K562 (cell line): Measurements from ENCODE around the gene HLA-DMB. TPM values are rescaled to one million over a fixed set of nuclear protein-coding genes. Genes with fewer than 3 reads are reported as not detected.
A peak's percentile ranks its signal among the peaks of the same experiment; 100 is the strongest.

Experiments used
- ATAC-seq: fragments of 200-7000 bp; cut with Tn5 transposase; 3 replicates; pipeline ENCODE4 v1.9.1; 2020; ENCODE audit warnings: moderate library complexity
- BruUV-seq: library from RNA; stranded (reverse); fragments of 400-500 nt; replicated peaks from 2 replicates; lab custom pipeline; 2021; lab: Mats Ljungman, UMichigan
- CTCF ChIA-PET: fragments of 300-600 bp; formaldehyde crosslinking; extraction: SDS; loops from one replicate; lab custom pipeline; 2021; ENCODE audit warnings: low intra/inter-chr PET ratio; lab: Yijun Ruan, JAX
- POLR2A ChIA-PET: fragments of 300-600, 350-650 bp; sonication (Branson Sonifier 250); formaldehyde crosslinking; extraction: SDS; loops from one replicate; lab custom pipeline; 2021; ENCODE audit warnings: antibody characterized with exemption, inconsistent platforms; lab: Yijun Ruan, JAX
- DNase-seq, 4 experiments: peaks; one replicate each; pipeline versions ENCODE4 v3.0.0 to v3.0.0-alpha.2; 2011 to 2018; ENCODE audit warnings: low spot score in 3 of 4, mixed read lengths in 3 of 4; ENCODE audit errors: extremely low read depth in 1 of 4
- FAIRE-seq: peaks from 2 replicates; lab custom pipeline; 2011; peaks lifted over from hg19 to GRCh38; lab: Jason Lieb, UNC
- H2AFZ ChIP-seq: 2 replicates; pipeline ENCODE4 v1.6.0; 2011; ENCODE audit warnings: low read depth, low read length, control low read depth, inconsistent platforms
- H3K27ac ChIP-seq: fragments of 200-600 bp; 3 replicates; pipeline ENCODE4 v1.8.0; 2011; ENCODE audit warnings: low read depth, mild to moderate bottlenecking, control low read depth, inconsistent platforms, low read length, moderate library complexity, mixed read lengths; ENCODE audit errors: extremely low read depth
- H3K27me3 ChIP-seq, 2 experiments: fragments of 300-600 bp in 1 of 2; 2 replicates in 1 of 2; 3 replicates in 1 of 2; pipeline versions ENCODE4 v1.6.0 to v1.8.0; 2011; ENCODE audit warnings: inconsistent platforms in 2 of 2, low read length in 2 of 2, mild to moderate bottlenecking in 1 of 2, mixed read lengths in 1 of 2, moderate library complexity in 1 of 2; ENCODE audit not compliant: control insufficient read depth in 2 of 2, insufficient read depth in 2 of 2
- H3K36me3 ChIP-seq: fragments of 300-600 bp; 3 replicates; pipeline ENCODE4 v1.8.0; 2011; ENCODE audit warnings: mild to moderate bottlenecking, low read length, inconsistent platforms; ENCODE audit not compliant: control insufficient read depth, insufficient read depth
- H3K4me1 ChIP-seq, 2 experiments: fragments of 200-600 bp in 1 of 2; replicated peaks in 1 of 2; 2 replicates in 1 of 2; 3 replicates in 1 of 2; pipeline versions ENCODE4 v1.5.1 to v1.8.0; 2011; ENCODE audit warnings: inconsistent platforms in 2 of 2, low read length in 2 of 2, mild to moderate bottlenecking in 1 of 2, mixed read lengths in 1 of 2, moderate library complexity in 1 of 2; ENCODE audit not compliant: control insufficient read depth in 2 of 2, insufficient read depth in 2 of 2
- H3K4me2 ChIP-seq: 2 replicates; pipeline ENCODE4 v1.6.1; 2011; ENCODE audit warnings: low read length, control low read depth, inconsistent platforms, mixed read lengths; ENCODE audit not compliant: insufficient read depth
- H3K4me3 ChIP-seq: fragments of 200-600 bp; sonication (generic), shearing (Covaris generic); 2 replicates; pipeline ENCODE4 v1.5.1; 2016; ENCODE audit warnings: control low read depth, inconsistent platforms
- H3K79me2 ChIP-seq: fragments of 200-600 bp; 3 replicates; pipeline ENCODE4 v1.8.0; 2011; ENCODE audit warnings: low read length, inconsistent platforms; ENCODE audit not compliant: control insufficient read depth, insufficient read depth
- H3K9ac ChIP-seq, 2 experiments: 2 replicates each; pipeline versions ENCODE4 v1.6.0 to v1.6.1; 2011; ENCODE audit warnings: low read depth in 2 of 2, low read length in 2 of 2, control low read depth in 1 of 2, inconsistent platforms in 1 of 2, mild to moderate bottlenecking in 1 of 2, mixed read lengths in 1 of 2; ENCODE audit not compliant: insufficient read depth in 1 of 2
- H3K9me1 ChIP-seq: one replicate; pipeline ENCODE4 v1.6.0; 2011; ENCODE audit warnings: inconsistent platforms, mild to moderate bottlenecking, low read length, moderate library complexity; ENCODE audit not compliant: control insufficient read depth, insufficient read depth
- H3K9me3 ChIP-seq: replicated peaks from 2 replicates; pipeline ENCODE4 v1.5.1; 2011; ENCODE audit warnings: low read depth, low read length, inconsistent platforms; ENCODE audit not compliant: control insufficient read depth, insufficient read depth
- H4K20me1 ChIP-seq: replicated peaks from 2 replicates; pipeline ENCODE4 v1.6.1; 2011; ENCODE audit warnings: low read length, inconsistent platforms, mixed read lengths; ENCODE audit not compliant: control insufficient read depth, insufficient read depth
- CTBP1 ChIP-seq: fragments of 450-650 bp; IDR thresholded peaks from 2 replicates; pipeline ENCODE4 v1.6.1; 2016; ENCODE audit warnings: borderline replicate concordance
- E2F3 ChIP-seq: fragments of 250-450 bp; sonication (Bioruptor Pico); IDR thresholded peaks from 2 replicates; pipeline ENCODE4 v1.4.0; 2020; ENCODE audit warnings: mild to moderate bottlenecking
- HDAC2 ChIP-seq: fragments of 450-650 bp; IDR thresholded peaks from 2 replicates; pipeline ENCODE4 v1.6.1; 2016; ENCODE audit warnings: mild to moderate bottlenecking
- KLF10 ChIP-seq: fragments of 250-450 bp; sonication (Bioruptor Pico); IDR thresholded peaks from 2 replicates; pipeline ENCODE4 v1.6.1; 2021; ENCODE audit warnings: matching md5 sums
- RBFOX2 ChIP-seq: fragments of 200-400 bp; formaldehyde crosslinking; IDR thresholded peaks from 2 replicates; pipeline ENCODE4 v1.6.1; 2017; ENCODE audit warnings: low read depth, mild to moderate bottlenecking, low read length, moderate library complexity
- SAP30 ChIP-seq: fragments of 200-600 bp; sonication (generic); IDR thresholded peaks from 2 replicates; pipeline ENCODE4 v1.6.1; 2012; ENCODE audit warnings: borderline replicate concordance, low read depth, mild to moderate bottlenecking, moderate library complexity, low read length, control low read depth, inconsistent platforms; ENCODE audit not compliant: insufficient read depth, poor library complexity, severe bottlenecking
- SFPQ ChIP-seq: fragments of 200-400 bp; formaldehyde crosslinking; IDR thresholded peaks from 2 replicates; pipeline ENCODE4 v1.6.1; 2017; ENCODE audit warnings: mild to moderate bottlenecking, low read depth, low read length, moderate library complexity
- SIN3A ChIP-seq, 2 experiments: fragments of 150-350 bp in 1 of 2; IDR thresholded peaks; 2 replicates each; pipeline ENCODE4 v1.6.1; 2011 to 2016; ENCODE audit warnings: borderline replicate concordance in 2 of 2, low read depth in 2 of 2, low read length in 2 of 2, mild to moderate bottlenecking in 2 of 2, moderate library complexity in 2 of 2; ENCODE audit not compliant: control insufficient read depth in 1 of 2
- SREBF1 ChIP-seq: fragments of 150-350 bp; IDR thresholded peaks from 2 replicates; pipeline ENCODE4 v1.6.1; 2014; ENCODE audit warnings: antibody characterized with exemption, low read depth, low read length, borderline replicate concordance
- THRA ChIP-seq: fragments of 450-650 bp; IDR thresholded peaks from 2 replicates; pipeline ENCODE4 v1.6.1; 2017; ENCODE audit warnings: mild to moderate bottlenecking, moderate library complexity
- TRIM28 ChIP-seq: fragments of 450-650 bp; IDR thresholded peaks from 2 replicates; pipeline ENCODE4 v1.6.1; 2017
- ZNF174 ChIP-seq: fragments of 250-450 bp; sonication (Bioruptor Pico); IDR thresholded peaks from 2 replicates; pipeline ENCODE4 v1.4.0; 2020; ENCODE audit warnings: mild to moderate bottlenecking
- ZNF316 ChIP-seq: fragments of 450-650 bp; IDR thresholded peaks from 2 replicates; pipeline ENCODE4 v1.6.1; 2016
- ZNF507 ChIP-seq: conservative IDR thresholded peaks from 2 replicates; pipeline ENCODE4 v1.6.1; 2017; ENCODE audit warnings: missing genetic modification characterization, missing compliant biosample characterization
- ZNF511 ChIP-seq: sonication (generic); formaldehyde crosslinking; IDR thresholded peaks from 2 replicates; pipeline ENCODE4 v1.8.0; 2022; ENCODE audit warnings: mild to moderate bottlenecking, missing genetic modification reagents
- ZNF699 ChIP-seq: fragments of 250-450 bp; sonication (Bioruptor Pico); IDR thresholded peaks from 2 replicates; pipeline ENCODE4 v1.8.0; 2021; ENCODE audit warnings: mild to moderate bottlenecking, moderate library complexity; ENCODE audit not compliant: insufficient replicate concordance
- WGBS: fragments of 100-300 bp; shearing (Covaris generic); methylation state at CpG from one replicate; pipeline ENCODE4 v1.1.6; 2016; ENCODE audit warnings: low coverage, mixed read lengths; ENCODE audit not compliant: insufficient coverage; ENCODE audit errors: missing lambda C conversion rate; 5-methylcytosine and 5-hydroxymethylcytosine counted together
- in situ Hi-C: fragments of 300-500 bp; cut with MboI; formaldehyde crosslinking; loops from 4 replicates; pipeline ENCODE4 v1.15.0; 2018; ENCODE audit warnings: inconsistent platforms, mixed read lengths
- intact Hi-C: fragments of 100-400 bp; cut with micrococcal nuclease; formaldehyde crosslinking; loops from 2 replicates; pipeline ENCODE4 v1.14.2; 2022
- polyA plus RNA-seq, 8 experiments: library from polyadenylated mRNA; depleted of rRNA in 4 of 8; stranded (reverse) in 5 of 8; unstranded in 3 of 8; fragments of >200 nt; fragmentation: Nextera tagmentation in 2 of 8; fragmentation: Illumina TruSeq in 1 of 8; extraction: Ambion mirVana in 2 of 8; extraction: Trizol in 1 of 8; gene quantifications; 2 replicates each; pipeline versions ENCODE4 v1.2.1 to v1.2.3, GENCODE V29; 2011 to 2014; ENCODE audit warnings: inconsistent platforms in 1 of 8, missing spikeins in 1 of 8
- total RNA-seq, 7 experiments: library from RNA; depleted of rRNA in 6 of 7; stranded (reverse); fragments of >200 nt in 6 of 7; fragmentation: Illumina TruSeq in 2 of 7; extraction: Trizol in 2 of 7; gene quantifications; 2 replicates each; pipeline versions ENCODE4 v1.2.1 to v1.2.3, GENCODE V29; 2011 to 2021; ENCODE audit warnings: low replicate concordance in 1 of 7

The HLA-DMB gene
- total and polyA plus RNA-seq, 9 of the 15 experiments (the other 6 are each of a cell fraction or from before 2014, with no cell fraction given), result 0.38 TPM; not detected in 8

GRCh38 chr6:32975886-32976285 is 35.1 kb upstream of the HLA-DMB start (continued):
- TF ChIP-seq THRA (no peak), SFPQ (no peak)

GRCh38 chr6:32974541-32975308 is 33.9 kb upstream of the HLA-DMB start:
- Histone ChIP-seq H2AFZ (no peak overlapping the region), H3K9me3 (no peaks in the 10 kb centered on the region), H4K20me1 (peaks cover 68% of the 10 kb centered on the region), H3K4me2 (peak overlapping the region; percentile 92), H3K9me1 (peaks cover 22% of the 10 kb centered on the region), H3K79me2 (peaks cover 88% of the 10 kb centered on the region), H3K27ac (no peak overlapping the region; the same call in 2 of the 3 replicates), H3K36me3 (peaks cover 82% of the 10 kb centered on the region), H3K4me3 (peak overlapping the region; percentile 70), H3K27me3 (no peaks in the 10 kb centered on the region), H3K9ac (peak overlapping the region; percentile 75 to 90), H3K4me1 (peaks cover 14% of the 10 kb centered on the region in 2 experiments; a peak in 4 of 5 replicates)
- ATAC-seq (no peak), DNase-seq (no peak), FAIRE-seq (no peak)
- in situ Hi-C loops, result loop anchor here (25.0 kb wide), 1 partner anchor 1437 kb away; the partner anchor contains the start of genes ATP6V1G2, DDX39B, MCCD1 and NFKBIL1
- ChIA-PET CTCF (no interaction called here), POLR2A (interaction anchor here (0.6 to 13.4 kb wide), 23 partner anchors 9 to 1147 kb away, joined by 3 to 384 read pairs (median 4); partner anchors contain the start of genes B3GALT4, HLA-DMA, HSPA1B and PSMB9)
- intact Hi-C loops, result loop anchor here (5.0 kb wide), 1 partner anchor 777 kb away; no protein-coding TSS in a partner anchor
- WGBS, result 9% methylated on average over 14 of the region's 14 CpGs
- no TSS peak for BruUV-seq
- TF ChIP-seq HDAC2 (no peak), RBFOX2 (peak; percentile 77), ZNF316 (no peak), KLF10 (CRISPR knock-in tag) (no peak), SIN3A (IDR thresholded peaks at IDR 0.05; ENCODE audit: borderline replicate concordance in 2 of 2, control insufficient read depth in 1 of 2, low read depth in 2 of 2, low read length in 2 of 2) (peak in 1 of 2 experiments; percentile 11; a peak in 1 of 4 replicates), ZNF174 (CRISPR knock-in tag) (no peak), ZNF511 (CRISPR knock-in tag) (0 out of 2 replicates have a peak, but pooled peaks have one; percentile 20), ZNF699 (CRISPR knock-in tag) (no peak), CTBP1 (no peak), SREBF1 (no peak), SAP30 (peak; percentile 47), E2F3 (CRISPR knock-in tag) (no peak), TRIM28 (no peak), ZNF507 (tag) (no peak)
